Choroid plexus epithelial cell (primary cell): ENCODE measurements around the gene GRSF1.
A peak's percentile ranks its signal among the peaks of the same experiment; 100 is the strongest.
"Not testable (repeated sequence)": the region's sequence is repeated elsewhere in the genome, so short reads cannot be mapped to it uniquely, and the experiment has no call there.

Source experiments
- DNase-seq: peaks from one replicate; pipeline ENCODE4 v3.0.0-alpha.2; 2010; ENCODE audit warnings: low read depth
- H3K4me3 ChIP-seq: 2 replicates; pipeline ENCODE4 v1.5.1; 2011; ENCODE audit warnings: low read depth, mild to moderate bottlenecking, control low read depth, low read length, moderate library complexity
- CTCF ChIP-seq: conservative IDR thresholded peaks from 2 replicates; pipeline ENCODE4 v1.5.1; 2011; ENCODE audit warnings: low read depth, mild to moderate bottlenecking, control low read depth, inconsistent platforms, low read length, moderate library complexity

Gene GRSF1

GRCh38 chr4:70788733-70789132 is 51.0 kb downstream of the GRSF1 start:
- no peak for DNase-seq
- TF ChIP-seq CTCF, result no peak
- H3K4me3 ChIP-seq, result no peak overlapping the region

DNA sequence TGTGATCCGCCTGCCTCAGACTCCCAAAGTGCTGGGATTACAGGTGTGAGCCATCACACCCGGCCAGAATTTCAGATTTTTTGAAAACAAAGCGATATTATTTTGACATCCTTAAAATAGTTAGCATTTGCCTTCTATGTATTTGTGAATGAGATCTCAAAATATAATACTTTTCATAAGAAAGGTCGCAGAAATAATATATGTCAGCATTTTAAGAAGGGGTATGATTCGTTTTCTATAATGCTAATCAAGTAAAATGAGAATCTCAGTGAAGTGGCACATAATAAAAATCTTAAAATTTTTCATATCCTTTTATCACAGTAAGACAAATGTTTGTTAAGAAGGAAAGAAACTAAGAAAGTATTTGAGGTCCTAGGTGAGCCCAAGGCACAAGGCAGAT is 52.2 kb downstream of the GRSF1 start:
- TF ChIP-seq CTCF, result no peak
- H3K4me3 ChIP-seq, result no peak overlapping the region
- no peak for DNase-seq

DNA sequence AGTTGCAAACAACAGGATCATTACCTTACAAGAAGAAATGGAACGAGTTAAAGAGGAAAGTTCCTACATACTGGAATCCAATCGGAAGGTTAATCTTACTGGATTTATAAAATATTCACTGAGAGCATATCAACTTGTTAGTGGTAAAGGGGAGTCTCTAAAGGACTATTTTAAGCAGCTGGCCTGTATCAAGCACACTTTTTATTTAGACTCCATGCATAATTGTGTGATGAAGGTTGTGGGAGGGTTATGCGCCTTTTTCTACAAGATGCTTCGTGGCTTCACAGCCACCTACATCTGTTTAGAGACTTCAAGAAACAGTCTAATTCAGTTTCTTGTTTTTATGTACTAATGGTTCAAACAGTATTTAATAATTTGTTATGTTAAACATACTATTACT is 56.6 kb downstream of the GRSF1 start:
- no peak for TF ChIP-seq CTCF

GRCh38 chr4:70778888-70779422 is 60.7 kb downstream of the GRSF1 start:
- peak; percentile 90 for DNase-seq
- no peak for TF ChIP-seq CTCF
- H3K4me3 ChIP-seq, result no peak overlapping the region

More for the DNA sequence above, 56.6 kb downstream of the GRSF1 start:
- no peak for DNase-seq
- no peak overlapping the region for H3K4me3 ChIP-seq

DNA sequence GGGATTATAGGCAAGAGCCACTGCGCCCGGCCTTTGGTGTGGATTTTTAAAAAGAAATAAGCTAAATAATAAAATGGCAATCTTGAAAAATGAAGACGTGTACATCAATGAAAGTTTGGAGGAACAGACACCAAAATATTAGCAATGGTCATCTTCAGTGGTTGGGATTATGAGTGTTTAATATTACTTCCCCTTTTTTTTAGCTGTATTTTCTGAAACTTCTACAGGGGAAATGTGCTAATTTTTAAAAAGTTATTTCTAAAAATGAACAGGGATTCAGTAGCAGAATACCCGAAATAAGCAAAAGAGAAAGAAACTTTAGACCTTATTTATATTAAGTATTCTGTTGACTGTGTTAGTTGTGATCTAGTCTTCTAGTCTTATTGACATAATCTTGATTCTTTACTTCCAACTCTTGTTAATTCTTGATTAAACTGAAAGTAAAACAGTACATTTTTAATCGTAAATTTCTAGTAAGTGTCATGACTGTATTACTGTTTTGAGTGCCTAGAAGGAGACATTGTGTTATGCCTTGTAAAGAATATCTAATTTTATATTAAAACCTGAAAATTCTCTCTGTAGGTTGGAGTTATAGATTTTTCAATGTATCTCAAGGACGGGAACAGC is 66.6 kb downstream of the GRSF1 start:
- no peak for TF ChIP-seq CTCF
- H3K4me3 ChIP-seq, result no peak overlapping the region
- no peak for DNase-seq

DNA sequence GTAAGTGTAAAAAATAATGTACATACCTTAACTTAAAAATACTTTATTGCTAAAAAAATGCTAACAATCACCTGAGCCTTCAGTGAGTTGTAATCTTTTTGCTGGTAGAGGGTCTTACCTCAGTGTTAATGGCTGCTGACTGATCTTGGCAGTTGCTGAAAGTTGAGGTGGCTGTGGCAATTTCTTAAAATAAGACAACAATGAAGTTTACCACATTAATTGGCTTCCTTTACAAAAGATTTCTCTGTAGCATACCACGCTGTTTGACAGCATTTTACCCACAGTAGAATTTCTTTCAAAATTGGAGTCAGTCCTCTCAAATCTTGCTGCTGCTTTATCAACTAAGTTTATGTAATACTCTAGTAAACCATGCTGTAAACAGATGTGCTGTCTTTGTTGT is 70.3 kb downstream of the GRSF1 start:
- H3K4me3 ChIP-seq, DNase-seq: not testable (repeated sequence)

DNA sequence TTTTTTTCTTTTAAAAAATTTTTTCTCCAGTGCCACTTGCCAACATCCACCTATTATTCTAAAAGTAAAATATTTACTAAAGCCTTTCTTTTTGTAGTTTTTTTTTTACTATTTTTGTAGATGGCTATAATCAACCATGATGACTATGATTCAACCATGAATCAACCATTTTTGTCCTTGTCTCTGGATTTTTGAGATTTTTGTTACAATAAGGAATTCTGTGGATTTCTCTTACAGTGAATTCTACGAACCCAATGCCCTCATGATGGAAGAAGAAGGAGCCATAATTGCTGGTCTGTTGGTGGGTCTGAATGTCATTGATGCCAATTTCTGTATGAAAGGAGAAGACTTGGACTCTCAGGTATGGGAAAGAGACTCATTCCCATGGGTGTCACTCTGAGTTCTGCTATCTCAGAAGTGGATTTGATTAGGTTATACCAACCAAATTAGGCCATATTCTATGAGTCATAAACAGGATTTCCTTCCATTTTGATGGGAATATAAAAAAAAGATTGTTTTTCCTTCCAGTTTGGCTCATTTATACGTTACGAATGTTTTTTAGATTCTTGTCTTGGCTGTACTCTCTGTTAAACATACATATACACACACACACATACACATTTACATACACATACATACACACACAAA is 71.3 kb downstream of the GRSF1 start:
- no peak for DNase-seq
- no peak overlapping the region for H3K4me3 ChIP-seq
- TF ChIP-seq CTCF, result no peak
